ENCODE results near the gene GPR135. TPM values are rescaled to one million over a fixed set of nuclear protein-coding genes. Genes with fewer than 3 reads are reported as not detected.

GPR135 gene
- total and polyA plus RNA-seq, 2 of the 13 experiments (the other 11 are each of a cell fraction or from before 2014, with no cell fraction given): 0.46 to 1.3 TPM

GRCh38 chr14:59464486-59465315 lies 479 bp downstream of the GPR135 start (continued):
- TF ChIP-seq SP5 (CRISPR knock-in tag; IDR thresholded peaks at IDR 0.05; ENCODE audit: borderline replicate concordance, low read depth) (peak; percentile 33), ZNF577 (CRISPR knock-in tag; IDR thresholded peaks at IDR 0.05; ENCODE audit: borderline replicate concordance, low read depth) (no peak), ZNF432 (CRISPR knock-in tag; IDR thresholded peaks at IDR 0.05; ENCODE audit: borderline replicate concordance) (0 out of 2 replicates have a peak, but pooled peaks have one; percentile 61), NFKB2 (CRISPR knock-in tag; IDR thresholded peaks at IDR 0.05; ENCODE audit: borderline replicate concordance) (no peak), KDM2A (CRISPR knock-in tag; IDR thresholded peaks at IDR 0.05; ENCODE audit: borderline replicate concordance, low read depth) (peak; percentile 67), ZFY (CRISPR knock-in tag; IDR thresholded peaks at IDR 0.05) (peak; percentile 77), CTCF (CRISPR knock-in tag; IDR thresholded peaks at IDR 0.05) (peak; percentile 4), EEA1 (CRISPR knock-in tag; IDR thresholded peaks at IDR 0.05; ENCODE audit: borderline replicate concordance) (0 out of 2 replicates have a peak, but pooled peaks have one; percentile 40), TP53 (CRISPR knock-in tag; conservative IDR thresholded peaks at IDR 0.05) (no peak), TMF1 (CRISPR knock-in tag; IDR thresholded peaks at IDR 0.05; ENCODE audit: low read depth) (peak; percentile 68; the same call in 1 of the 2 replicates), MAX (IDR thresholded peaks at IDR 0.05) (peak; percentile 26), TCF7 (IDR thresholded peaks at IDR 0.05; ENCODE audit: low read depth) (no peak), MTF2 (CRISPR knock-in tag; IDR thresholded peaks at IDR 0.05; ENCODE audit: borderline replicate concordance) (peak; percentile 72; the same call in 1 of the 2 replicates), MAZ (IDR thresholded peaks at IDR 0.05; ENCODE audit: borderline replicate concordance, low read depth, low read length) (no peak), MAZ (CRISPR knock-in tag; IDR thresholded peaks at IDR 0.05; ENCODE audit: low read depth) (peak; percentile 79), ZNF572 (CRISPR knock-in tag; IDR thresholded peaks at IDR 0.05) (no peak), ZNF761 (CRISPR knock-in tag; conservative IDR thresholded peaks at IDR 0.05) (0 out of 2 replicates have a peak, but pooled peaks have one; percentile 22), SMARCC2 (IDR thresholded peaks at IDR 0.05) (no peak), YY1 (IDR thresholded peaks at IDR 0.05; ENCODE audit: insufficient read depth, insufficient replicate concordance, low read depth, low read length) (no peak)
- TF ChIP-seq, protein P1, sequence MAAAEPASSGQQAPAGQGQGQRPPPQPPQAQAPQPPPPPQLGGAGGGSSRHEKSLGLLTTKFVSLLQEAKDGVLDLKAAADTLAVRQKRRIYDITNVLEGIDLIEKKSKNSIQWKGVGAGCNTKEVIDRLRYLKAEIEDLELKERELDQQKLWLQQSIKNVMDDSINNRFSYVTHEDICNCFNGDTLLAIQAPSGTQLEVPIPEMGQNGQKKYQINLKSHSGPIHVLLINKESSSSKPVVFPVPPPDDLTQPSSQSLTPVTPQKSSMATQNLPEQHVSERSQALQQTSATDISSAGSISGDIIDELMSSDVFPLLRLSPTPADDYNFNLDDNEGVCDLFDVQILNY (CRISPR knock-in tag; conservative IDR thresholded peaks at IDR 0.05): 0 out of 2 replicates have a peak, but pooled peaks have one; percentile 25
- TF ChIP-seq, protein P2, sequence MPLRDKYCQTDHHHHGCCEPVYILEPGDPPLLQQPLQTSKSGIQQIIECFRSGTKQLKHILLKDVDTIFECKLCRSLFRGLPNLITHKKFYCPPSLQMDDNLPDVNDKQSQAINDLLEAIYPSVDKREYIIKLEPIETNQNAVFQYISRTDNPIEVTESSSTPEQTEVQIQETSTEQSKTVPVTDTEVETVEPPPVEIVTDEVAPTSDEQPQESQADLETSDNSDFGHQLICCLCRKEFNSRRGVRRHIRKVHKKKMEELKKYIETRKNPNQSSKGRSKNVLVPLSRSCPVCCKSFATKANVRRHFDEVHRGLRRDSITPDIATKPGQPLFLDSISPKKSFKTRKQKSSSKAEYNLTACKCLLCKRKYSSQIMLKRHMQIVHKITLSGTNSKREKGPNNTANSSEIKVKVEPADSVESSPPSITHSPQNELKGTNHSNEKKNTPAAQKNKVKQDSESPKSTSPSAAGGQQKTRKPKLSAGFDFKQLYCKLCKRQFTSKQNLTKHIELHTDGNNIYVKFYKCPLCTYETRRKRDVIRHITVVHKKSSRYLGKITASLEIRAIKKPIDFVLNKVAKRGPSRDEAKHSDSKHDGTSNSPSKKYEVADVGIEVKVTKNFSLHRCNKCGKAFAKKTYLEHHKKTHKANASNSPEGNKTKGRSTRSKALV (CRISPR knock-in tag; IDR thresholded peaks at IDR 0.05): 0 out of 2 replicates have a peak, but pooled peaks have one; percentile 50
- TF ChIP-seq, protein P3, sequence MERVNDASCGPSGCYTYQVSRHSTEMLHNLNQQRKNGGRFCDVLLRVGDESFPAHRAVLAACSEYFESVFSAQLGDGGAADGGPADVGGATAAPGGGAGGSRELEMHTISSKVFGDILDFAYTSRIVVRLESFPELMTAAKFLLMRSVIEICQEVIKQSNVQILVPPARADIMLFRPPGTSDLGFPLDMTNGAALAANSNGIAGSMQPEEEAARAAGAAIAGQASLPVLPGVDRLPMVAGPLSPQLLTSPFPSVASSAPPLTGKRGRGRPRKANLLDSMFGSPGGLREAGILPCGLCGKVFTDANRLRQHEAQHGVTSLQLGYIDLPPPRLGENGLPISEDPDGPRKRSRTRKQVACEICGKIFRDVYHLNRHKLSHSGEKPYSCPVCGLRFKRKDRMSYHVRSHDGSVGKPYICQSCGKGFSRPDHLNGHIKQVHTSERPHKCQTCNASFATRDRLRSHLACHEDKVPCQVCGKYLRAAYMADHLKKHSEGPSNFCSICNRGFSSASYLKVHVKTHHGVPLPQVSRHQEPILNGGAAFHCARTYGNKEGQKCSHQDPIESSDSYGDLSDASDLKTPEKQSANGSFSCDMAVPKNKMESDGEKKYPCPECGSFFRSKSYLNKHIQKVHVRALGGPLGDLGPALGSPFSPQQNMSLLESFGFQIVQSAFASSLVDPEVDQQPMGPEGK (CRISPR knock-in tag; IDR thresholded peaks at IDR 0.05): peak; percentile 46

Data from HepG2 (cell line).